Measurements from ENCODE around the gene TBC1D22A. TPM values are rescaled to one million over a fixed set of nuclear protein-coding genes. Genes with fewer than 3 reads are reported as not detected.

TBC1D22A gene
- total RNA-seq, 1 donor from 2014 or later: 23.2 TPM

GRCh38 chr22:47036936-47037485 is 274.6 kb downstream of the TBC1D22A start:
- H3K27me3 Mint-ChIP-seq: no peaks in the 10 kb centered on the region
- no peak for DNase-seq (ENCODE audit: low spot score, unreplicated experiment)
- H3K27ac Mint-ChIP-seq: no peak overlapping the region
- H3K36me3 Mint-ChIP-seq (ENCODE audit: insufficient read depth): peaks cover 6% of the 10 kb centered on the region
- H3K4me3 Mint-ChIP-seq (ENCODE audit: low read depth): no peak overlapping the region
- peaks cover 17% of the 10 kb centered on the region for H3K4me1 Mint-ChIP-seq (ENCODE audit: low read depth)
- H3K9me3 Mint-ChIP-seq (ENCODE audit: low read depth): peaks cover 4% of the 10 kb centered on the region
- TF ChIP-seq CTCF (IDR thresholded peaks at IDR 0.05; ENCODE audit: unreplicated experiment): no peak

DNA sequence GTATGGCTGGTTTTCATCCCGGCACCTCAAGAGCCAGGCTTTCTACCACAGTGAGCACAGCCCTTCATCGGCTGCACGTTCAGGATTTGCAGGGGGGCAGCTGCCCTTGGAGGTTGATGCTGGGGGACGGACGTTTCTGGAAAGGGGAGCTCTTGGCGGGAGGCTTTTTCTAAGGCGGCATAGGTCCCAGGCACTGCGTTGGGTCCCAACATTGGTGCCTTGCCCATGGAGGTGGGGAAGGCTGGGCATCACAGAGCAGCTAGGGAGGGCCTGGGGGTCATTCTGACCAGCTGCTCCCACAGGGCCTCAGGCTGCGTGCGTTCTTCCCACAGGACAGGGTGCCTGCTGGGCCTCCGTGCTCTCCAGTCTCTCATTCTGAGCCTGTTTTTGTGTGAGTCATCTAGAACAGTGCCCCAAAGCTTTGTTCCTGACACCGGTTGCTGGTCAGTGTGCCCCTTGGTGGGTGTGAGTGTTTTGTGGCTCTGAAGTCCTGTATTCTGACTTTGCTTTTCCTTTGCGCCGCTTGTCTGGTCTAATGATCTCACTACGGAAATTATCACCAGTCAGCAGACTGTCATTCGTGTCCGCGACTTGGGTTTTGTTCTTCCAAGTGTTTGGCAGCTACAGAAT is 275.9 kb downstream of the TBC1D22A start:
- TF ChIP-seq CTCF (IDR thresholded peaks at IDR 0.05; ENCODE audit: unreplicated experiment): no peak
- peaks cover 4% of the 10 kb centered on the region for H3K9me3 Mint-ChIP-seq (ENCODE audit: low read depth)
- no peak overlapping the region for H3K4me3 Mint-ChIP-seq (ENCODE audit: low read depth)
- H3K36me3 Mint-ChIP-seq (ENCODE audit: insufficient read depth): peaks cover 6% of the 10 kb centered on the region
- H3K27me3 Mint-ChIP-seq: no peaks in the 10 kb centered on the region
- H3K27ac Mint-ChIP-seq: peak overlapping the region; percentile 84
- no peak for DNase-seq (ENCODE audit: low spot score, unreplicated experiment)
- peaks cover 17% of the 10 kb centered on the region for H3K4me1 Mint-ChIP-seq (ENCODE audit: low read depth)

DNA sequence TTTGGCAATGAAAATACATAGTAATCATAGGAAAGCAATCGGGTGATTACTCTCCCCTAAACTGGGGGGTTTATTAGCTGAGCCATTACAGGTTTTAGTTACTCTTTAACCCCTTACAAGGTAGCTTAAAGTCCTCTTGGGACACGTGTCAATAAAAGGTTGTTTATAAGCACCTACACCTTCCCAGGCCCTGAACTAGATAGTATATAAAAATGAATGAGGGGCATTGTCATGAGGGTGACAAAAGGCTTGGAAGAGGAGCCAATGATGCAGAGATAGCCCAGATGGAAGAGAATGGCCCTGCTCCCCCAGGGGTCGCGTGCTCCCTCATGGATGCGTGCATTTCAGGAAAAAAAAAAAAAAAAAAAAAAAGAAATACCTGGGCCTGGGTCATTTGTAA is 276.9 kb downstream of the TBC1D22A start:
- DNase-seq (ENCODE audit: low spot score, unreplicated experiment): no peak
- Mint-ChIP-seq H3K4me1 (ENCODE audit: low read depth) (peaks cover 21% of the 10 kb centered on the region), H3K36me3 (ENCODE audit: insufficient read depth) (peaks cover 6% of the 10 kb centered on the region), H3K4me3 (ENCODE audit: low read depth) (no peak overlapping the region), H3K27ac (peak overlapping the region; percentile 90), H3K27me3 (no peaks in the 10 kb centered on the region), H3K9me3 (ENCODE audit: low read depth) (peaks cover 4% of the 10 kb centered on the region)
- TF ChIP-seq CTCF (IDR thresholded peaks at IDR 0.05; ENCODE audit: unreplicated experiment): no peak

GRCh38 chr22:47040486-47041270 is 278.2 kb downstream of the TBC1D22A start:
- Mint-ChIP-seq H3K36me3 (ENCODE audit: insufficient read depth) (peaks cover 6% of the 10 kb centered on the region), H3K27ac (no peak overlapping the region), H3K4me3 (ENCODE audit: low read depth) (no peak overlapping the region)

More at GRCh38 chr22:47040486-47041270, 278.2 kb downstream of the TBC1D22A start:
- no peak for TF ChIP-seq CTCF (IDR thresholded peaks at IDR 0.05; ENCODE audit: unreplicated experiment)
- no peak for DNase-seq (ENCODE audit: low spot score, unreplicated experiment)
- Mint-ChIP-seq H3K4me1 (ENCODE audit: low read depth) (peaks cover 22% of the 10 kb centered on the region), H3K27me3 (no peaks in the 10 kb centered on the region), H3K9me3 (ENCODE audit: low read depth) (peaks cover 4% of the 10 kb centered on the region)

Data from progenitor cell of endocrine pancreas (in vitro differentiated cells).